ENCODE results near the gene BAIAP2L1.
"Not testable (repeated sequence)": the region's sequence is repeated elsewhere in the genome, so short reads cannot be mapped to it uniquely, and the experiment has no call there.

BAIAP2L1 gene

GRCh38 chr7:98419316-98419691 is 18.4 kb upstream of the BAIAP2L1 start:
- H3K4me3 ChIP-seq (ENCODE audit: low read length); DNase-seq; H3K36me3 ChIP-seq (replicated peaks; ENCODE audit: insufficient read depth, low read length); H3K9ac ChIP-seq (ENCODE audit: low read length); H3F3A ChIP-seq (ENCODE audit: insufficient read depth, low read length); H3K9me3 ChIP-seq (replicated peaks; ENCODE audit: insufficient read depth, low read length); H2AFZ ChIP-seq (ENCODE audit: low read length); H4K20me1 ChIP-seq (ENCODE audit: insufficient read depth, low read length); H3K4me1 ChIP-seq (ENCODE audit: low read length); H3K27ac ChIP-seq (ENCODE audit: low read length); H3K27me3 ChIP-seq (replicated peaks; ENCODE audit: insufficient read depth, low read length); H3K9me2 ChIP-seq (replicated peaks; ENCODE audit: insufficient read depth, low read length); H3K4me2 ChIP-seq (ENCODE audit: low read depth, low read length); H3K79me2 ChIP-seq (ENCODE audit: low read length): not testable (repeated sequence)

- no peak for DNase-seq
- Histone ChIP-seq H3K4me2 (ENCODE audit: low read depth, low read length) (no peak overlapping the region), H3F3A (ENCODE audit: insufficient read depth, low read length) (no peaks in the 10 kb centered on the region), H3K36me3 (replicated peaks; ENCODE audit: insufficient read depth, low read length) (no peaks in the 10 kb centered on the region), H3K79me2 (ENCODE audit: low read length) (no peaks in the 10 kb centered on the region), H3K4me1 (ENCODE audit: low read length) (no peaks in the 10 kb centered on the region), H3K4me3 (ENCODE audit: low read length) (no peak overlapping the region), H3K27ac (ENCODE audit: low read length) (no peak overlapping the region), H2AFZ (ENCODE audit: low read length) (no peak overlapping the region), H3K9me2 (replicated peaks; ENCODE audit: insufficient read depth, low read length) (no peaks in the 10 kb centered on the region), H4K20me1 (ENCODE audit: insufficient read depth, low read length) (no peaks in the 10 kb centered on the region), H3K9ac (ENCODE audit: low read length) (no peak overlapping the region), H3K27me3 (replicated peaks; ENCODE audit: insufficient read depth, low read length) (no peaks in the 10 kb centered on the region), H3K9me3 (replicated peaks; ENCODE audit: insufficient read depth, low read length) (no peaks in the 10 kb centered on the region)
- no peak for TF ChIP-seq CTCF (IDR thresholded peaks at IDR 0.05; ENCODE audit: low read length)
- TF ChIP-seq EZH2phosphoT487 (IDR thresholded peaks at IDR 0.05; ENCODE audit: low read length) = no peak
- TF ChIP-seq EZH2 (optimal IDR thresholded peaks at IDR 0.05; ENCODE audit: low read depth, low read length) = no peak
These were observed 17.9 kb upstream of the BAIAP2L1 start for GRCh38 chr7:98418636-98419315.

- Histone ChIP-seq H3K9ac (ENCODE audit: low read length) (no peak overlapping the region), H3K79me2 (ENCODE audit: low read length) (no peaks in the 10 kb centered on the region), H3K36me3 (replicated peaks; ENCODE audit: insufficient read depth, low read length) (no peaks in the 10 kb centered on the region), H3K27ac (ENCODE audit: low read length) (no peak overlapping the region), H3K4me1 (ENCODE audit: low read length) (no peaks in the 10 kb centered on the region), H3F3A (ENCODE audit: insufficient read depth, low read length) (no peaks in the 10 kb centered on the region), H2AFZ (ENCODE audit: low read length) (no peak overlapping the region), H3K4me3 (ENCODE audit: low read length) (no peak overlapping the region), H3K4me2 (ENCODE audit: low read depth, low read length) (no peak overlapping the region), H3K9me2 (replicated peaks; ENCODE audit: insufficient read depth, low read length) (no peaks in the 10 kb centered on the region), H3K9me3 (replicated peaks; ENCODE audit: insufficient read depth, low read length) (no peaks in the 10 kb centered on the region), H3K27me3 (replicated peaks; ENCODE audit: insufficient read depth, low read length) (no peaks in the 10 kb centered on the region), H4K20me1 (ENCODE audit: insufficient read depth, low read length) (no peaks in the 10 kb centered on the region)
- DNase-seq = no peak
- TF ChIP-seq EZH2 (optimal IDR thresholded peaks at IDR 0.05; ENCODE audit: low read depth, low read length) = no peak
- no peak for TF ChIP-seq EZH2phosphoT487 (IDR thresholded peaks at IDR 0.05; ENCODE audit: low read length)
- TF ChIP-seq CTCF (IDR thresholded peaks at IDR 0.05; ENCODE audit: low read length) = no peak
These were observed 17.4 kb upstream of the BAIAP2L1 start for GRCh38 chr7:98418271-98418635.

- H3K9ac ChIP-seq (ENCODE audit: low read length); H3K36me3 ChIP-seq (replicated peaks; ENCODE audit: insufficient read depth, low read length); H3K4me3 ChIP-seq (ENCODE audit: low read length); H3K27ac ChIP-seq (ENCODE audit: low read length); H2AFZ ChIP-seq (ENCODE audit: low read length); H3K9me2 ChIP-seq (replicated peaks; ENCODE audit: insufficient read depth, low read length); H4K20me1 ChIP-seq (ENCODE audit: insufficient read depth, low read length); H3K4me2 ChIP-seq (ENCODE audit: low read depth, low read length); DNase-seq; H3K9me3 ChIP-seq (replicated peaks; ENCODE audit: insufficient read depth, low read length); H3F3A ChIP-seq (ENCODE audit: insufficient read depth, low read length); H3K27me3 ChIP-seq (replicated peaks; ENCODE audit: insufficient read depth, low read length); H3K4me1 ChIP-seq (ENCODE audit: low read length); H3K79me2 ChIP-seq (ENCODE audit: low read length): not testable (repeated sequence)
These were observed 16.8 kb upstream of the BAIAP2L1 start for GRCh38 chr7:98417604-98418270.
